NCI-H1105 treated with DMSO at 0.1 percent for 48 hours (cell line): ENCODE results near the gene MTMR10.
A peak's percentile ranks its signal among the peaks of the same experiment; 100 is the strongest.

Source experiments
- DNase-seq: peaks from one replicate; lab custom pipeline; 2025; lab: John Stamatoyannopoulos, UW

The MTMR10 gene

DNA sequence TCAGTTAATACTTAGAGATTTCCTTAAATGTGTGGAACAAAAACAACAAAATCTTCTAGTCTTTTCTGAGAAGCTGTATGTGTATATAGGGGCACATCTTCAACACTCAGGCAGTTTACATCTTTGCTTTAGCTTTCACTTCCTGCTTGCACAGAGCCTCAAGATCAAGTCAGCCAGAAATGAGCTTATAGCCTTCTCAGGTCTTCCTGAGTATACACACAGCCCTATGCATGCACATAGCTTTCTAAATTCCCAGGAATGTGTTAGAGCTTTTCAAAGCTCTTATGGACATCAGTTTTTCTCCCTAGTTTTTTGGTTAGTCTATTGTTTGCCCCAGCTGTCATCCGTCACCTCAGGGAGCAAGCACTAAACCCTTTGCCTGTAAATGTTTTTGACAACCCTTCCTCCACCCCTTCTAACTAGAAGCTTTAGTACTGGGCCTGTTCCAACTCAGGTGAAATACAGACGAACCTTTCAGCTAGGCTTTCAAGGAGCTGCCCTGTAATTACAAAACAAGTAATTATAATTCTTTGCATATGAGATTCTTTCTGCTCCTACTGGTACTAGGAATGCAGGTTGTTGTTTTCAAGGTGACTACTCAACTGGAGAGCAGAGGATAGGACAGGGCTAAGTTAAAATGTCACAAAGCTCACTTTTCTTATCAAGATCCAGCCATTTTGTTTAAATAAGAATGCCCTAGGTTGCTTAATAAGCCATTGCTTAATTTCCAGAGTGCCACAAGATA lies 22.6 kb upstream of the MTMR10 start:
- DNase-seq = peak; percentile 13

DNA sequence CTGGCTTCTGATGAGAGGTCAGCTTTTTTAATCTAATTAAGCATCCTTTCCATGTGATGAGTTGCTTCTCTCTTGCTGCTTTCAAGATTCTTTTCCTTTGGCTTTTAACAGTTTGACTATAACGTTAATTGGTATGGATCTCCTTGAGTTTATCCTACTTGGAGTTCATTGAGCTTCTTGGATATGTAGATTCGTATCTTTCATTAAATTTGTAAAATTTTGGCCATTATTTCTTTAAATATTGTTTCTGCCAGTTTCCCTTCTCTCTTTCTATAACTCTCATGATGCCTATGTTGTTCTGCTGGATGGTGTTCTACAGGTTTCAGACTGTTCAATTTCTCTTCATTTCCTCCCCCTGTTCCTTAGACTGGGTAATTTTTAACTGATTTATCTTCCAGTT lies 21.0 kb upstream of the MTMR10 start:
- no peak for DNase-seq

GRCh38 chr15:31010036-31010435 lies 18.6 kb upstream of the MTMR10 start:
- peak; percentile 11 for DNase-seq

GRCh38 chr15:31005660-31006059 lies 14.2 kb upstream of the MTMR10 start:
- DNase-seq = no peak

GRCh38 chr15:31004220-31004733 lies 12.8 kb upstream of the MTMR10 start:
- no peak for DNase-seq

- DNase-seq = no peak
Observed at GRCh38 chr15:31001702-31002101, 10.3 kb upstream of the MTMR10 start.

DNA sequence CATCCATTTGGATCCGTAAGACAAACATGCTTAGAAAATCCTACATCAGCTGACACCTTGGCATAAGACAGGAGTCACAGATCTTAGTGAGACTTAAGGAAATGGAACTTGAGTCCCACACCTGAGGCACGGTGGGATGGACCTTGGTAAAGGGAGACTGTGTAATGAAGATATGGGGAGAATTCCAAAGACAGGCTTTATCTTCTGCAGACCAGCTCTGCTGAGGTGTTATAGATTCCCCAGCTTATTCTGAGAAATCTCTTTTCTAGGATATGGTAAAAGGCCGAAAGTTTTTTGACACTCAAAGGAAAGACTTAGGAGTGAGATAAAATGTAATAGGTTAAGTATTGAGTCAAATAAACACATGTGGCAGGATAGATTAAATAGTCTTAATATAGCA lies 8.3 kb upstream of the MTMR10 start:
- DNase-seq = no peak

DNA sequence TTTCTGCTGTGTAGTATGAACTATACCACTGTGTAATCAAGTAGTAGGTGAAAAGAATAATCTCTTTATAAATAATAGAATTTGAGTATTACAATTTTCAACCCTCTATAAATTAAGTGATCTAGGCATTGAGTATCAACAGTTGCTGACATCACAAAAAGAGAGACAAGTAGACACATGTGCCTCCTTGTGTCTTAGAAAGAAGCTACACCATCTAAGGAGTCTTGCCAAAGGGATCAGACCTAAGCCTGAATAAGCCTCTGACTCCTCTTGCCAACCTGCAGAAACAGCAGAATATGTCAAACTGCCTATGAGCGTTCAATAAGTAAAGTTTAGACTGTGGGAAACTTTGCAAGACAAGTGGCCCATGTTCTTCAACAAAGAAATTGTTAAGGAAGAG lies 5.8 kb upstream of the MTMR10 start:
- no peak for DNase-seq

GRCh38 chr15:30992249-30992864 lies 929 bp upstream of the MTMR10 start:
- no peak for DNase-seq

GRCh38 chr15:30990446-30991254 lies 778 bp downstream of the MTMR10 start:
- no peak for DNase-seq

DNA sequence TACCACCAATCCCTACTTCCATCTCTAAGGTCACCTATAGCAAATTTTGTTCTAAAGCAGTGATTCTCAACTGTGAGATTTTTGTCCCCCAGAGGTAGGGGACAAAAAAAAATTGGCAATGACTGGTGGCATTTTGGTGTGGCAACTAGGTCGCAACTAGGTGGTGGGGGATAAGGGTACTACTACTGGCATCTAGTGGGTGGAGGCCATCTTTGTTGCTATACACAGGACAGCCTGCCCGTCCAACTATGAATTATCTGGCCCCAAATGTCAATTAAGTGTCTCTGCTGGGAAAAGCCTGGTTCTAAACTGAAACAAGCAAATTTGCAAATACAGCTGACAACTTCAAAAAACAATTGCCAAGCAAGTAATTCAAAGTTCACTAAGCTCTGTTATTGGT lies 1.4 kb downstream of the MTMR10 start:
- no peak for DNase-seq

DNA sequence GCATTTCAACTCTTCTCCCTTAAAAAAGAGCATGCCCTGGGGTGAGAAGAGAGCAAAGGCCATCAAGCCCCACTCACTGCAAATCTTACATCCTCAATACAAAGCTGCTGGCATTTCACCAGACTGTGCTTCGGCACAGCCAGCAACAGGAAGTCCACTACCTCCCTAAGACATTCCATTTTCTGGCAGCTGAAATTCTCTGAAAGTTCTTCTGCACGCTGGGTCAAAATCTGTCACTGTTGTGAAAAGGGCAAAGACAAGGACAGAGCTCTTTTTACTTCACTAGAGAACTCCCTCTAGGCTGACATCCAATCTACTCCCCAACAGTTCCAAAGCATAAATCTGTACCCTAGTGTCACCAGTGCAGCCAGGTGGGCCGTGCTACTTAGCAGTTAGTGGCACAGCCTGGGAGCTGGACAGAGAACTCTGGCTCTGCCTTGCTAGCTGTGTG lies 6.3 kb downstream of the MTMR10 start:
- DNase-seq = no peak

DNA sequence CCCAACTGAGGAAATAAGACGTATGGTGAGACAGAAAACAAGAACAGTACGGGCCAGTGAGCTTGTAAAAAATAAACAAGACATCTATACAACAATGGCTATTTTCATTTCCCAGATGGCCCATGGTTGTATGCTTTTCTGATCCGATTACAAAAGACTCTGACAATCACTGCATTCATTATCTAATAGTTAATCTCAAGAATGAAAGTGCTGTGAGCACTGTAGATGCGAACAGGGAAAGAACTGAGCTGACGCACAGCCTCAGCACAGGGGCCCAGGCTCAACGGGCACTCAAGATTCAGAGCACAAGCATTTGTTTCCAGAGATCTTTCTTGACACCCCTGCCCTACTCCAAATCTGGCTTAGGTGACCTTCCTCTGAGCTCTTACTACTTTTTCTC lies 6.9 kb downstream of the MTMR10 start:
- DNase-seq = no peak

GRCh38 chr15:30984118-30984517 lies 7.3 kb downstream of the MTMR10 start:
- no peak for DNase-seq

DNA sequence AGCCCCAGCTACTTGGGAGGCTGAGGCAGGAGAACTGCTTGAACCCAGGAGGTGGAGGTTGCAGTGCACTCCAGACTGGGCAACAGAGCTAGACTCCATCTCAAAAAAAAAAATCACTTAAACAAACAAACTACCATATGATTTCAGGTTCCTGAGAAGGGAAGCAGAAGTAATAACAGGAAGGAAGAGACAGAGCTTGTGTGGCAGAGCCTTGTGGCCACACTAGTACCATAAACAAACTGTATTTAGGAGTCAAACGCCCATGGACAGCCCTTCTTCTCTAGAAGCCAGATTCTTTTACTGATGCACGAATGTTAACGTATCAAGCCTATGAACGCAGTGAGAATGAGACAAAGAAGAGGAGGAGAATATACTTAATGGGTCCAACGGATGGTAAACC lies 12.0 kb downstream of the MTMR10 start:
- no peak for DNase-seq

- DNase-seq = no peak
Observed at GRCh38 chr15:30978328-30978727, 13.1 kb downstream of the MTMR10 start.

DNA sequence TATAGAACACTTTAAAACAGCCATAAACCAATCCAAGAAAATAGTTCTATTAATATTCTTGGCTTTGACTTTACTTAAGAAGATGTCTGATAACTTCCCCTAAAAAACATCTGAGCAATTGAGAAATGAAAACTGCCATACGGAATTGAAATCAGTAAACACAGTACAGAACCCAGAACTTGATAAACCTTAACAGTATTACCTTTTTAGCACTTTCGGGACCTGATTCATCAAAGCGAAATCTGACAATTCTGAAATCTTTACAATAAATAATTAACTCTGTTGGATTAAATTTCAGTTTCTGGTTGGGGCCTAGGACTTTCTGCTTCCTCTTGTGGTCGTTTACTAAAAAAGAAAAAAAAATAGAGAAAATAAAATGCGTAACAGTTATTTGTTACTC lies 17.3 kb downstream of the MTMR10 start:
- no peak for DNase-seq

GRCh38 chr15:30973379-30973778 lies 18.0 kb downstream of the MTMR10 start:
- DNase-seq = no peak

- DNase-seq = no peak
Observed at GRCh38 chr15:30969724-30970123, 21.7 kb downstream of the MTMR10 start.

GRCh38 chr15:30963681-30964080 lies 27.7 kb downstream of the MTMR10 start:
- no peak for DNase-seq

GRCh38 chr15:30962659-30963058 lies 28.8 kb downstream of the MTMR10 start:
- no peak for DNase-seq

- DNase-seq = peak; percentile 0
Observed at GRCh38 chr15:30962079-30962478, 29.3 kb downstream of the MTMR10 start.

GRCh38 chr15:30958219-30958618 lies 33.2 kb downstream of the MTMR10 start:
- DNase-seq = no peak
